Neural progenitor cell (in vitro differentiated cells): Measurements from ENCODE around the gene SLC25A13.

Experiments used
- CTCF ChIP-seq: fragments of 200-600 bp; sonication (generic); IDR thresholded peaks from 2 replicates; pipeline ENCODE4 v1.5.1; 2017; ENCODE audit warnings: antibody characterized with exemption, mild to moderate bottlenecking
- EZH2 ChIP-seq: fragments of 200-600 bp; sonication (generic); IDR thresholded peaks from 2 replicates; pipeline ENCODE4 v1.6.1; 2017; ENCODE audit warnings: antibody characterized with exemption, mild to moderate bottlenecking, moderate library complexity
- EZH2phosphoT487 ChIP-seq: fragments of 200-600 bp; sonication (generic); IDR thresholded peaks from 2 replicates; pipeline ENCODE4 v1.6.1; 2017; ENCODE audit warnings: antibody characterized with exemption

GRCh38 chr7:96076350-96076707 lies 245.6 kb downstream of the SLC25A13 start:
- TF ChIP-seq EZH2phosphoT487 = no peak
- no peak for TF ChIP-seq CTCF
- TF ChIP-seq EZH2 = no peak
